OCI-LY7 (cell line): ENCODE data around the gene AARS2.

ENCODE experiments used
- CTCF ChIP-seq: fragments of 200-600 bp; sonication (generic); conservative IDR thresholded peaks from 2 replicates; pipeline ENCODE4 v1.5.1; 2014; ENCODE audit warnings: mild to moderate bottlenecking, antibody characterized with exemption, low read length, moderate library complexity, mixed read lengths
- EZH2phosphoT487 ChIP-seq: fragments of 200-600 bp; sonication (generic); IDR thresholded peaks from 2 replicates; pipeline ENCODE4 v1.6.1; 2018; ENCODE audit warnings: low read depth, borderline replicate concordance, mild to moderate bottlenecking, mixed run types, antibody characterized with exemption, low read length, moderate library complexity, mixed read lengths

GRCh38 chr6:44271406-44271723 is 41.8 kb downstream of the AARS2 start:
- TF ChIP-seq CTCF (no peak), EZH2phosphoT487 (no peak)
